ENCODE results near the gene SLC13A4. TPM values are rescaled to one million over a fixed set of nuclear protein-coding genes. Genes with fewer than 3 reads are reported as not detected.
"Not testable (repeated sequence)": the region's sequence is repeated elsewhere in the genome, so short reads cannot be mapped to it uniquely, and the experiment has no call there.

SLC13A4 gene, protein sequence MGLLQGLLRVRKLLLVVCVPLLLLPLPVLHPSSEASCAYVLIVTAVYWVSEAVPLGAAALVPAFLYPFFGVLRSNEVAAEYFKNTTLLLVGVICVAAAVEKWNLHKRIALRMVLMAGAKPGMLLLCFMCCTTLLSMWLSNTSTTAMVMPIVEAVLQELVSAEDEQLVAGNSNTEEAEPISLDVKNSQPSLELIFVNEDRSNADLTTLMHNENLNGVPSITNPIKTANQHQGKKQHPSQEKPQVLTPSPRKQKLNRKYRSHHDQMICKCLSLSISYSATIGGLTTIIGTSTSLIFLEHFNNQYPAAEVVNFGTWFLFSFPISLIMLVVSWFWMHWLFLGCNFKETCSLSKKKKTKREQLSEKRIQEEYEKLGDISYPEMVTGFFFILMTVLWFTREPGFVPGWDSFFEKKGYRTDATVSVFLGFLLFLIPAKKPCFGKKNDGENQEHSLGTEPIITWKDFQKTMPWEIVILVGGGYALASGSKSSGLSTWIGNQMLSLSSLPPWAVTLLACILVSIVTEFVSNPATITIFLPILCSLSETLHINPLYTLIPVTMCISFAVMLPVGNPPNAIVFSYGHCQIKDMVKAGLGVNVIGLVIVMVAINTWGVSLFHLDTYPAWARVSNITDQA
- not detected for total RNA-seq

DNA sequence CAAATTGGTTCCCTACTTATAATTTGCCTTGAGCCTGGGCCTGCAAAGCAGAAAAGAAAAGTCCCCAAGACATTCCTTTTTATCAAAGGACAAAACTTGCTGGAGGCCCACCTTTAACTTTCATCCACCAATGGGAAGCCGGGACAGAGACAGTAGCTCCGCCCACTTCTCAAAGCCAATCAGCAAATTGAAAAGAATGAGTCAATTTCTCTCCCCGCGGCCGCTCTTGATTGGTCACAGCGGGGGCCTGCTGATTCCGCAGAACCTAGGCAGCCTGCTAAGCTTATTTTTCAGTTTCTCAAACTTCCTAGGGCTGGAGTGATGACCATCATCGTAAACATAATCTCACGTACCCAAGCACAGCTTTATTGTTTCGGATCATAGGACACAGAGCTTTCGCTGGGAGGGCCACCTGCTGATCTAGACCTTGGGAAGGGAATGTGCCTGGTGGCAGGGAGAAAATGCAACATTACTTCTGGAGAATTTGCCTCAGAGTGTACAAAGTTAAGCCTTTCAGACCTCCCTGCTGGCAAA is at the start of gene SLC13A4:
SLC13A4 (minus strand) TSS at position 51 of the 534 bp plus-strand sequence. CDS start 690 bp downstream, outside the sequence.
- no peaks in the 10 kb centered on the region for H3K36me3 ChIP-seq
- TF ChIP-seq CTCF (IDR thresholded peaks at IDR 0.05): no peak
- TF ChIP-seq POLR2A (IDR thresholded peaks at IDR 0.05): no peak
- no peak within 1 kb of the TSS for H3K27ac ChIP-seq
- no peak for DNase-seq
- H3K27me3 ChIP-seq: no peaks in the 10 kb centered on the region
- no peaks in the 10 kb centered on the region for H3K9me3 ChIP-seq
- H3K4me3 ChIP-seq: no peak within 1 kb of the TSS
- no peaks in the 10 kb centered on the region for H3K4me1 ChIP-seq

- not testable (repeated sequence) for H3K27ac ChIP-seq, H3K27me3 ChIP-seq, H3K36me3 ChIP-seq, H3K9me3 ChIP-seq, H3K4me1 ChIP-seq, DNase-seq, H3K4me3 ChIP-seq
Measured at GRCh38 chr7:135775915-135776314, 47.9 kb upstream of the SLC13A4 start.

- Histone ChIP-seq H3K4me3 (no peak overlapping the region), H3K36me3 (no peaks in the 10 kb centered on the region), H3K27ac (no peak overlapping the region), H3K4me1 (no peaks in the 10 kb centered on the region), H3K9me3 (no peaks in the 10 kb centered on the region), H3K27me3 (no peaks in the 10 kb centered on the region)
- no peak for DNase-seq
- no peak for TF ChIP-seq CTCF (IDR thresholded peaks at IDR 0.05)
- TF ChIP-seq POLR2A (IDR thresholded peaks at IDR 0.05): no peak
Measured at GRCh38 chr7:135775230-135775629, 47.2 kb upstream of the SLC13A4 start.

GRCh38 chr7:135774284-135774683 is 46.3 kb upstream of the SLC13A4 start:
- no peak overlapping the region for H3K27ac ChIP-seq
- H3K4me1 ChIP-seq: no peaks in the 10 kb centered on the region
- DNase-seq: no peak
- no peak overlapping the region for H3K4me3 ChIP-seq
- H3K27me3 ChIP-seq: no peaks in the 10 kb centered on the region
- H3K9me3 ChIP-seq: no peaks in the 10 kb centered on the region
- H3K36me3 ChIP-seq: no peaks in the 10 kb centered on the region
- TF ChIP-seq POLR2A (IDR thresholded peaks at IDR 0.05): no peak
- no peak for TF ChIP-seq CTCF (IDR thresholded peaks at IDR 0.05)

- Histone ChIP-seq H3K4me3 (no peak overlapping the region), H3K9me3 (no peaks in the 10 kb centered on the region), H3K27ac (no peak overlapping the region), H3K27me3 (no peaks in the 10 kb centered on the region), H3K36me3 (no peaks in the 10 kb centered on the region), H3K4me1 (no peaks in the 10 kb centered on the region)
- no peak for DNase-seq
- TF ChIP-seq CTCF (IDR thresholded peaks at IDR 0.05) (no peak), POLR2A (IDR thresholded peaks at IDR 0.05) (no peak)
Measured at GRCh38 chr7:135773464-135773863, 45.5 kb upstream of the SLC13A4 start.

GRCh38 chr7:135772639-135773222 is 44.7 kb upstream of the SLC13A4 start:
- no peaks in the 10 kb centered on the region for H3K27me3 ChIP-seq
- no peaks in the 10 kb centered on the region for H3K36me3 ChIP-seq
- TF ChIP-seq POLR2A (IDR thresholded peaks at IDR 0.05) (no peak), CTCF (IDR thresholded peaks at IDR 0.05) (no peak)
- no peak overlapping the region for H3K4me3 ChIP-seq
- no peaks in the 10 kb centered on the region for H3K4me1 ChIP-seq
- no peak for DNase-seq
- H3K27ac ChIP-seq: peak overlapping the region in 1 of 4 donors; percentile 17
- H3K9me3 ChIP-seq: no peaks in the 10 kb centered on the region
